Measurements from ENCODE around the gene CHSY1.

GRCh38 chr15:101127506-101128076 is 124.3 kb downstream of the CHSY1 start:
- TF ChIP-seq POLR2A (IDR thresholded peaks at IDR 0.05), result no peak
- TF ChIP-seq, protein P1, sequence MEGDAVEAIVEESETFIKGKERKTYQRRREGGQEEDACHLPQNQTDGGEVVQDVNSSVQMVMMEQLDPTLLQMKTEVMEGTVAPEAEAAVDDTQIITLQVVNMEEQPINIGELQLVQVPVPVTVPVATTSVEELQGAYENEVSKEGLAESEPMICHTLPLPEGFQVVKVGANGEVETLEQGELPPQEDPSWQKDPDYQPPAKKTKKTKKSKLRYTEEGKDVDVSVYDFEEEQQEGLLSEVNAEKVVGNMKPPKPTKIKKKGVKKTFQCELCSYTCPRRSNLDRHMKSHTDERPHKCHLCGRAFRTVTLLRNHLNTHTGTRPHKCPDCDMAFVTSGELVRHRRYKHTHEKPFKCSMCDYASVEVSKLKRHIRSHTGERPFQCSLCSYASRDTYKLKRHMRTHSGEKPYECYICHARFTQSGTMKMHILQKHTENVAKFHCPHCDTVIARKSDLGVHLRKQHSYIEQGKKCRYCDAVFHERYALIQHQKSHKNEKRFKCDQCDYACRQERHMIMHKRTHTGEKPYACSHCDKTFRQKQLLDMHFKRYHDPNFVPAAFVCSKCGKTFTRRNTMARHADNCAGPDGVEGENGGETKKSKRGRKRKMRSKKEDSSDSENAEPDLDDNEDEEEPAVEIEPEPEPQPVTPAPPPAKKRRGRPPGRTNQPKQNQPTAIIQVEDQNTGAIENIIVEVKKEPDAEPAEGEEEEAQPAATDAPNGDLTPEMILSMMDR (IDR thresholded peaks at IDR 0.05 in 8 of 11, conservative IDR thresholded peaks at IDR 0.05 in 3 of 11), result no peak
